Stimulated activated CD4-positive, alpha-beta T cell treated with anti-CD3 and anti-CD28 coated beads, Interleukin-12 subunit alpha, Interleukin-12 subunit beta, amount 100 ng/mL, for 24 hours (primary cell): ENCODE measurements around the gene LRRC8E.
"Not testable (repeated sequence)": the region's sequence is repeated elsewhere in the genome, so short reads cannot be mapped to it uniquely, and the experiment has no call there.

Experiments
- DNase-seq, 2 experiments: peaks; one replicate each; pipeline ENCODE4 v3.0.0-alpha.2; 2020; ENCODE audit warnings: low read depth in 2 of 2

The LRRC8E gene

DNA sequence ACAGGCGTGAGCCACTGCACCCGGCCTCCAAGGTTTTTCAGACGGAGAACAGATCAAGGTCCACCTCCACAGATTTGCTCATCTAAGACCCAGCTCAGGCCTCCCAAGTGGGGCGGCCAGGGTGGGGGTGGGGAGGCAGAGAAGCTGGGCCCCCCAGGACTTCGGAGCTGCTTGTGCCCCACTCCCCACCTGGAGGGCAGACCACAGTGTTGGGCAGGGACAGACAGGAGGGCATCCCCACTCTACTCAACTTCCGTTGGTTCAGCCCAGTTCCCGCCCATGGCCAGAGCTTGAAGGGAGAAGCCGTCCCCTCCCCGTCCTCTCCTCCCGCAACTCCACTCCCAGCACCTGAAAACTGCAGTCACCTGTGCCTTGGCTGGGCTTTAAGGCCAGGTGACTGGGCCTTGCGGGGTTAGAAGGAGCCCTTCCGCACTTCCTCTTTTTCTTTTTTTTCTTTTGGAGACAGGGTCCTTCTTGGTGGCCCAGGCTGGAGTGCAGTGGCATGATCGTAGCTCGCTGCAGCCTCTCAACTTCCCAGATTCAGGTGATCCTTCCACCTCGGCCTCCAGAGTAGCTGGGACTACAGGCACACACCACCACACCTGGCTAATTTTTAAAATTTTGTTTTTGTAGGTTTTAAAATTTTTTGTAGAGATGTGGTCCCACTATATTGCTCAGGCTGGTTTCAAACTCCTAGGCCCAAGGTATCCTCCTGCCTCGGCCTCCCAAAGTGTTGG is 734 bp upstream of the LRRC8E start:
- DNase-seq: no peak

DNA sequence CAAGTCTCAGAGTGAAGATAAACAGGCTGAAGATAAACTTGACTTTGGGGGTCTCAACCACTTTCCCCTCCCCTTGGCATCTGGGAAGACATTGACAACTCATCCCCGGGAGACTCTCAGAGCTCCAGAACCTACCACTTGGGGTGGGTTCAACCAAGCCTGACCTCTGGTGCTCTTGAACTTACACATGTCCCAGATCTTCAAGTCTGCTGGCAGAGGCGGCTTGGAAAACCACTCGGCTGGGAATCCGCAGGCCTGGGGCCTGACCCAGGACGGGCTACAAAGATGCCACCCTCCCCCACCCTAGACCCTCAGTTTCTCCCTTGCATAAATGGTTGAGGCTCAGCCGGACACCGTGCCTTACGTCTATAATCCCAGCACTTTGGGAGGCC is 512 bp downstream of the LRRC8E start:
- DNase-seq: no peak

DNA sequence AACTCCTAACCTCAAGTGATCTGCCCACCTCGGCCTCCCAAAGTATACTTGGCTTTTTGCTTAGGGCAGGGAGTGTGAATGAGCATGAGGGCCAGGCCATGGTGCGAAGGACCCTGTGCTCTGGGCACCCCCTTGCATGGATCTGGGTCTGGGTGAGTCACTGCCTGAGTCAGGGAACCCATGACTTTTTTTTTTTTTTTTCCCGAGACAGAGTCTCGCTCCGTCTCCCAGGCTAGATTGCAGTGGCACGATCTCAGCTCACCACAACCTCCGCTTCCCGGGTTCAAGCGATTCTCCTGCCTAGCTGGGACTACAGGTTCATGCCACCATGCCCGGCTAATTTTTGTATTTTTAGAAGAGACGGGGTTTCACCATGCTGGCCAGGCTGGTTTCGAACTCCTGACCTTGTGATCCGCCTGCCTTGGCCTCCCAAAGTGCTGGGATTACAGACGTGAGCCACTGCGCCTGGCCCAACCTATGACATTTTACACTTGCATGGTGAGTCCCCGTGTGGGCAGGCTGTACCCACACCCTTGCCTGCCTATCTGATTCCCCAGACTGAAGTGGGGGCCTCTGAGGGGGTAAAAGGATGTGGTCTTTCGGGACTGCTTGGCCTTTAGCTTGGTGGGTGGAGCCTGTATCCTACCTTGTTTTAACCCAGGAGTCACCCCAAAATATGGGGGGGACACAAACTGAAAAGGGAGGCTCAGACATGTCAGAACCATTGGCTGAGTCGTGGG is 5.2 kb downstream of the LRRC8E start:
- DNase-seq: not testable (repeated sequence)

DNA sequence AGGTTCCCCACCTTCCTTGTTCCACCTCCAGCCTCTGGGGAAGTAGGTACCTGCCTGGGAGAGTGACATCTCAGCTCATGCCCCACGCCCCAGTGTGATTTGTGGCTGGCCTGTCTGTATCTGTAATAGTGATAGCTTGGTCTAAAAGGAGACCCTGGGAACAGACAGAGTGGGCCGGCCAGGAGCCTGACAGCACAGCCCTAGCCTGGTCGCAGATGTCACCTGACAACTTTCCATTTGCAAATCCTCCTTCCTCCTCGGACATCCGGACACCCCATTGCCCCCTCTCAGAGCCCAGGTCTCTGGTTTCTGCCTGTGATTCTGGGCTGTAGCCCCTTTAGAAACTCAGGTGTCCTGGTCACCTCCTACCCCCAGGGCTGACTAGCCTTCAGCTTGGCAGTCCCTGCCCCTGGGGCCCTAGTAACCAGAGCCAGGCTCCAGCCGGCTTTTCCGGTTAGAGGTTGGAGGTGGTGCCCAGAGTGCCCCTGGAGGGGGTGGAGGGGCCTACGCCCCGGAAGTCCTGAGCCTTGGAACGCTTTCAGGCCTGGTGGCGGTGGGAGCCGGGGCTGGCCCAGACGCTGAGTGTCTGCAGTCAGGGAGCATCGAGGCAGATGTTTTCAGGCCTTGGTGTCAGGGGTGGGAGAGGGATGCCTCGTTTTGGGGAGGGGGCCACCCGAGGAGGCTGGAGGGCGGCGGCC is 6.5 kb downstream of the LRRC8E start:
- no peak for DNase-seq

DNA sequence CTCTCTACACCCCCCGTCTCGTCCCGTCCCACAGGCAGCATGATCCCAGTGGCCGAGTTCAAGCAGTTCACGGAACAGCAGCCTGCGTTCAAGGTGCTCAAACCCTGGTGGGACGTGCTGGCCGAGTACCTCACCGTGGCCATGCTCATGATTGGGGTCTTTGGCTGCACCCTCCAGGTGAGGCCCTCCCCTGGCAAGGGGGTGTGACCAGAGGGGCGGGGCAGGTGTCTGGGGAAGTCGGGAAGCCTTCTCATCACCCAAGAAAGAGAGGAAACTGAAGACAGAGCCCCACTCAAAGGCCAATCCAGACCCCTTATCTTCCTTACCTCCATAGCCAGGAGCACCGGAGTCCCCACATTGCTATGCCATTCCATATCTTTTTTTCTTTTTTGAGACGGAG is 7.3 kb downstream of the LRRC8E start:
- DNase-seq: no peak

DNA sequence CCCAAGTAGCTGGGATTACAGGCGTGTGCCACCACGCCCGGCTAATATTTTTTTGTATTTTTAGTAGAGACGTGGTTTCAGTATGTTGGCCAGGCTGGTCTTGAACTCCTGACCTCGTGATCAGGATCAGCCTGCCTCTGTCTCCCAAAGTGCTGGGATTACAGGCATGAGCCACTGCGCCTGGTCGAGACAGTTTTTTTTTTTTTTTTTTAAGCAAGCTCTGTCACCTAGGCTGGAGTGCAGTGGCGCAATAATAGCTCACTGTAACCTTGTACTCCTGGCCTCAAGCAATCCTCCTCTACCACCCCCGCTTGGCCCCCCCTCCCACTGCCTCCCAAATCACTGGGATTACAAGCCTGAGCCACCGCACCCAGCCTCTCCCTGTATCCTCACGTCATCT is 9.0 kb downstream of the LRRC8E start:
- DNase-seq: no peak

DNA sequence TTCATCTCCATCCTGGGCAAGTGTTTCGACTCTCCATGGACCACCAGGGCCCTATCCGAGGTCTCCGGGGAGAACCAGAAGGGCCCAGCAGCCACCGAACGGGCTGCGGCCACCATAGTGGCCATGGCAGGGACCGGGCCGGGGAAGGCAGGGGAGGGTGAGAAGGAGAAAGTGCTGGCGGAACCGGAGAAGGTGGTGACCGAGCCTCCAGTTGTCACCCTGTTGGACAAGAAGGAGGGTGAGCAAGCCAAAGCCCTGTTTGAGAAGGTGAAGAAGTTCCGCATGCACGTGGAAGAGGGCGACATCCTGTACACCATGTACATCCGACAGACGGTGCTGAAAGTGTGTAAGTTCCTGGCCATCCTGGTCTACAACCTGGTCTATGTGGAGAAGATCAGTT is 10.7 kb downstream of the LRRC8E start:
- DNase-seq: no peak

DNA sequence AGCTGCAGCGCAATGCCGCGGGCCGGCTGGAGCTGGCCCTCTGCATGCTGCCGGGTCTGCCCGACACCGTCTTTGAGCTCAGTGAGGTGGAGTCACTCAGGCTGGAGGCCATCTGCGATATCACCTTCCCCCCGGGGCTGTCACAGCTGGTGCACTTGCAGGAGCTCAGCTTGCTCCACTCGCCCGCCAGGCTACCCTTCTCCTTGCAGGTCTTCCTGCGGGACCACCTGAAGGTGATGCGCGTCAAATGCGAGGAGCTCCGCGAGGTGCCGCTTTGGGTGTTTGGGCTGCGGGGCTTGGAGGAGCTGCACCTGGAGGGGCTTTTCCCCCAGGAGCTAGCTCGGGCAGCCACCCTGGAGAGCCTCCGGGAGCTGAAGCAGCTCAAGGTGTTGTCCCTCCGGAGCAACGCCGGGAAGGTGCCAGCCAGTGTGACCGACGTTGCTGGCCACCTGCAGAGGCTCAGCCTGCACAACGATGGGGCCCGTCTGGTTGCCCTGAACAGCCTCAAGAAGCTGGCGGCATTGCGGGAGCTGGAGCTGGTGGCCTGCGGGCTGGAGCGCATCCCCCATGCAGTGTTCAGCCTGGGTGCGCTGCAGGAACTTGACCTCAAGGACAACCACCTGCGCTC is 11.6 kb downstream of the LRRC8E start:
- DNase-seq: no peak

DNA sequence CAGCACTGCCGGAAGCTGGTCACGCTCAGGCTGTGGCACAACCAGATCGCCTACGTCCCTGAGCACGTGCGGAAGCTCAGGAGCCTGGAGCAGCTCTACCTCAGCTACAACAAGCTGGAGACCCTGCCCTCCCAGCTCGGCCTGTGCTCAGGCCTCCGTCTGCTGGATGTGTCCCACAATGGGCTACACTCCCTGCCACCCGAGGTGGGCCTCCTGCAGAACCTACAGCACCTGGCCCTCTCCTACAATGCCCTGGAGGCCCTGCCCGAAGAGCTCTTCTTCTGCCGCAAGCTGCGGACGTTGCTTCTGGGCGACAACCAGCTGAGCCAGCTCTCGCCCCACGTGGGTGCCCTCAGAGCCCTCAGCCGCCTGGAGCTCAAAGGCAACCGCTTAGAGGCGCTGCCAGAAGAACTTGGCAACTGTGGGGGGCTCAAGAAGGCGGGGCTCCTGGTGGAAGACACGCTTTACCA is 12.1 kb downstream of the LRRC8E start:
- no peak for DNase-seq

DNA sequence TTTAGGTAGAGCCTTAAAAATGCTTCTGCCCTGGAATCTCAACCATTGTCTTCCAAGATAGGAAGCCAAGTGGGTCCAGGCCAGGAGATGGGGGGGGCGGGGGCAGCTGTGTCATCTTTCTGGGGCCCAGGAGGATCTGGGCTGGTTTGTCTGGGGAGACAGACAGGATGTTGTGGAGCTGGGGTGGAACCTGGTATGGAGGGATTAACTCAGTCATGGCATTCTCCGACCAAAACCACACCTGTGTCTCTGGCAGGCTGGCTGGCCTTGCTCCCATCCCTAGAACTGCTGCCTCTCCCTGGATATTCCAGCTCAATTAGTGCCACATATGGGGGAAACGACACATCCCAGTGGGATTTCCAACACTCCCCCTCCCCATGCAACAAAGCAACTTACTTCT is 12.6 kb downstream of the LRRC8E start:
- no peak for DNase-seq

DNA sequence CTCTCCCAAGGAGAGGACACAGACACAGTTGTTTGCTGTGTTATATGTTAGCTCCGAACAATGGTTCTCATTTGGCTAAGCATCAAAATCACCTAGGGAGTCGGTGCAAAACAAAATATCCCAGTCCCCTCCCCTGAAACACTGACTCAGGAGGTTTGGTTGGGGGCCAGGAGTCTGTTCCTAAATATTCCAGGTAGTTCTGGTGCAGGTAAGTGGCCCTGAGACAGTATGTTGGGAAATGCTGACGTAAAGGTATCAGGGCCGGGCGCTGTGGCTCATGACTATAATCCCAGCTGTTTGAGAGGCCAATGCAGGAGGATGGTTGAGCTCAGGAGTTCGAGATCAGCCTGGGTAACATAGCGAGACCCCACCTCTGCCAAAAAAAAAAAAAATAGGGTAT is 13.0 kb downstream of the LRRC8E start:
- DNase-seq: no peak

DNA sequence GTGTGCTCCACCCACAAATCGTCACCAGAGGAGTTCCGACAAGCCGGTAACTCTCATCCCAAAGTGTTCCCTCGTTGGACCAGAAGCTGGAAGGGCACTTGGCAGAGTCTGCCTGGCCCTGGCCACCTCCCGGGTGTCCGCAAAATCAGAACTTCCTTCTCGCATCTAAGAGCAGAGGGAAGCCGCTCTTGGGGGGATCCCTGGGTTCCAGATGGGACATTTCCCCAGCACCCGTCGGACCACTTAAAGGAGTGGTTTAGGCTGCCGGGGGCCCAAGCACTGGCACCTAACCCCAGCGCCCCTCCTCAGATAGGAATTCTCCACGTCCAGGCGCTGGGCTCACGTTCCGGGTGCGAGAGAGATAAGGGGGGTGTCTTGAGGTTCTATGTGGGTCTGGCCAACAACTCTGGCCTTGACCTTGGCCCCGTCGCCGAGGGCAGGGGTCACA is 14.5 kb downstream of the LRRC8E start:
- no peak for DNase-seq

DNA sequence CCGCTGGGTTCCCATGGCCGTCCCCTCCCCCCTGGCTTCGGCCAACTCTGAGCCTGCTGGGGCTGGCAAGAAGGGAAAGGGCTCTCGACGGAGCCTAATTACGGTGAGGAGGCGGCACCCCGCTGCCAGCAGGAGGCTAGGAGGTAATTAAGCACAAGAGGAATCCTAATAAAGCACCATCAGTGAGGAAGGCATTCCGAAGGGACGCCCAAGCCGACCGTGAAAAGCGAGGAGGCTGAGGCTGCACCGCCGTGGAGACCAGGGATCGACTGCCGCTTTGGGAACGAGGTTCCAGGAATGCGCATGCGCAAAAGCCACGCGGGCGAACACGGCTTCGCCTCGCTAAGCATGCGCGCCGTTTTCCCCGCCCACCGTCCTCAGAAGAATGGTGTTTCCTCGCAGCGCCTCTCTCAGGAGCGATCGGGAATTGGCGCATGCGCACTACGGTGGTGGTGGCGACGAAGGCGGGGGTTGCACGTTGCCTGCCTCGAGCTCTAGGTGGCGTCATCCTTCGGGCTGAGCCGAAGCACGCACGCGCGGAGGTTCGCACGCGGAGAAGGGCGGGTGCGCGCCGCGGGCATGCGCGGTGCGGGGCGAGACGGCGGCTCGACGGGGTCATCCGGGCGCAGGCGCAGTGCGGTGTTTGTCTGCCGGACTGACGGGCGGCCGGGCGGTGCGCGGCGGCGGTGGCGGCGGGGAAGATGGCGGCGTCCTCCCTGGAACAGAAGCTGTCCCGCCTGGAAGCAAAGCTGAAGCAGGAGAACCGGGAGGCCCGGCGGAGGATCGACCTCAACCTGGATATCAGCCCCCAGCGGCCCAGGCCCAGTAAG is 15.1 kb downstream of the LRRC8E start, which contains the start of gene MAP2K7:
Gene MAP2K7 (plus strand): TSS at position 634 of the 830 bp plus-strand sequence. CDS start 68 bp downstream, at position 702.
- peak; percentile 100 for DNase-seq

DNA sequence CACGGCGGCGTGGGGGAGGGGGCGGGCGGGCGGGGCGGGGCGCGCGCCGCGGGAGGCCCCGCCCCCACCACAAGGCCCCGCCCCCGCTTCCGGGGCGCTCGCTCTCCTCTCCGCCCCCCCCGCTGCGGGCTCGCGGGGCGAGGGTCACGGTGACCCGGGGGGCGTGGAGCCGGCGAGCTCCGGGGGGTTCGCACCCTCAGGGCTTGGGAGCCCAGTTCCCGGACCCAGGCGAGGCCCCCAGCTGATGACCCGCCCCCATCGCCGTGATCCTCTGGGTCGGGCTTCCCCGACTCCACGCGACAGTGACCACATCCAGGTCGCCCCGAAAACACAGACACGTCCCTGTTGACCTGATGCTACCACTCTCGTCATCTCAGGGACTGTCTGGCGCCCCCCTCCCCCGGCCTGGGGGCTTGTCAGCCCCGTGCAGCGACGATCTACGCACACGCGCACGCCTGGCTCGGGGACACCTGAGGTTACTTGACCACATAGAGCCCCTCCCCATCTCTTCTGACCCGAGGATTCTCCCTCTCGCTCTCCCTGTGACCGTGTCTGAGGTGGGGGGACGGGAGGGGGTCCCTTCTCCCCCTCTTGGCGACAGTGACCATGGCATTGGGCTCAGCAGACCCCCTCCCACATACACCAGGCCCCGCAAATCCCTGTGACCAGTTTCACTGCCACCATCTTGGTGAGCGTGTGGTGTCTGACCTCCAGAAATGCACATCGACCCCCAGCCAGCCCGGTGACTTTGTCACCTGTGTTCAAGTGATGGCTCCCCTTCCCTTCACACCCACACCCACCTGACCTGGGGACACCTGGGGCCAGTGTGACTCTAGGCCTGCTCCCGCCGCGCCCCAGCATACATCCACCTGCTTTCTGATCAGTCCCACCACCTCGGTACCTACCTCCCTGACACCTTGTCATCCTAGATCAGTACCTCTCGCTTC is 16.0 kb downstream of the LRRC8E start:
- peak in 1 of 2 experiments; percentile 40 for DNase-seq

DNA sequence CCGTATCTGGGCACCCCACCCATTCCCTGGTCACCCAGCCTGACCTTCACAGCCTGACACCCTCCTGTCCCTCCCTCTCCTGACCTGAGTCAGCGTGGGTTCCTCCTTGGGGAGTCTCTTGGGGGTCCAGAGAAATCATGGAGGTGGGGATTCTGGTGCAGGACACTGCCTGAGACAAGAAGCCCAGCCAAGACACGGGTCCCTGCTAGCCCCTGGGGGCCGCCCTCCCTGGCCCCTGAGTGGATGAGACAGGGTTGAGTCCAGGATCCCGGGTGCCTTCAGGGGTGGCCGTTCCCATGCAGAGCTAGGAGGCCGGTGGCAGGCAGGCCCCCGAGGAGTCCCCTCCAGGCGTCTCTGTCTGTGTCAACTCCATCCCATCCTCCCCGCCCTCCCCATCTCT is 17.0 kb downstream of the LRRC8E start:
- DNase-seq: no peak

DNA sequence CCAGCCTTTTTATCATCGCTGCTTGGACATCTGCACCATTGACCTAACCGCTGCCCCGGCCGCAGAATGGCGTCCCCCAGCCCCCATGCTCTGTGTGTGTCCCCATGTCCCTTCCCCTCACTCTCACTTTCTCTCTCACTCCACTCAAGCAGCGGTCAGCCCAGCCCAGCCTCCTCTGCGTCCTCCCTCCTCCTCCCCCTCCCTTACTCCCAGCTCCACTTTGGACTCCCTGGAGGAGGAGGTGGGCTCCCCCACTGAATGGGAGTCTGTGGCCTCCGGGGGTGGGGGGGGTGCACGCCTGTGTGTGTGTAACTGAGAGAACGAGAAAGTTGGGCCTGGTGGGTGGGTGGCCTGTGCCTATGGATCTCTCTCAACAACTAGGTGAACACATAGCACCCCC is 17.5 kb downstream of the LRRC8E start:
- DNase-seq: no peak

DNA sequence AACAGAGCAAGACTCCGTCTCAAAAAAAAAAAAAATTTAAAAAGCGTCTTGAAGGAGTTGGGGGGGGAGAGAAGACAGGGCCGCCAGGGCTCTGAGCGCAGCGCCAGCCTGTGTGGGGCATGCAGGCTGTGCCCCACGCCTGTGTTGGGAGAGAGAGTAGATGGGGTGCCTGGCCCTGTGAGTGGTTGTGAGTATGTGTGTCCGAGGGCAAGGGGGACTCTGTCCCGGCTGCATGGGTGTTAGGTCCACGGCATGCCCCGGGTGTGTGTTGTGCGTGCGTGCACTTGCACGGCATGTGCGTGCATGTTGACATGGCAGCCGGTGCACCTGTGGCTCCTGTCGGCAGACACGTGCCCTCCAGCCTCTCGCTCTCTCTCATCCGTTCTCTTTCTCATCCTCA is 18.8 kb downstream of the LRRC8E start:
- DNase-seq: no peak

DNA sequence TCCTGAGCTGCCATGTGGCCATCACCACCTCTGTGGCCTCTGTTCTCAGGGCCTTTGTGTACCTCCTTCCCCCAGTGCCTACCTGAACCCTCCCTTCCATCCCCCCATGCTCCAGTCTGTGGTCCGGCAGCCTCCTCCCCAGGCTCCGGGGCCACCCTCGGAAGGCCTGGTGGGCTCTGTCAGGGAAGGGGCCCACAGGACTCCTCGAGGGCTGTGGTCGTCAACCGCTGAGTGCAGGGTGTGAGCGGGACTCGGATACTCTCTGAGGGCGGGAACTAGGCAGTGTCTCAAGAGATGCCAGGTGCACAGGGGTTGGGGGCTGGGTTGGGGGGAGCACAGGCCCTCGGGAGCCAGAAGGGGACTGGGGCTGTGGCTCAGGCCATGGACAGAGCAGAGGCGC is 19.2 kb downstream of the LRRC8E start:
- no peak for DNase-seq

DNA sequence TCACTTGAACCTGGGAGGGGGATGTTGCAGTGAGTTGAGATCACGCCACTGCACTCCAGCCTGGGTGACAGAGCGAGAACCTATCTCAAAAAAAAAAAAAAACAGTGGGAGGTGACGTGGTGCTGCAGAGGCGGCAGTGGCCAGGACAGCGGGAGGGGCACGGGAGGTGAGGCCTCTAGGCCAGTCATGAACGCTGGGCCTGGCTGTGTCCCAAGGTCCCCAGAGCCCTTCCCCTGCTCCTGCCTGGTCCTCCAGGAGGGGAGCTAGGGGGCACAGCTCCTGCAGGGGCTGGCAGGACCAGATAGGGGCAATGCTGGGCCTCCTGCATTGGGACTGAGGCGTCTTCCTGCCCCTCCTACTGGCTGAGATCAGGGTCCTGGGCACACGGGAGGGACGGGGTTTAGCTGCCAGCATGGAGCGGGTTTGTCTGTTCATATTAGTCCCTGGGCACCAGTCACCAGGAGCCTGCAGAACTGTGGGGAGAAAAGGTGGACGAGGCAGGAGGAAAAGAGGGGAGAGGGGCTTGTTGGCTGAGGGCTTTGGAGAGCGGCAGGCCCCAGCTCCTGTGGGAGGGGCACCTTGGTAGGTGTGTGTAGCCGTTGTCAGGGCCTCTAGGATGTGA is 19.9 kb downstream of the LRRC8E start:
- DNase-seq: no peak
